Measurements from ENCODE around the gene AGFG2.

DNA sequence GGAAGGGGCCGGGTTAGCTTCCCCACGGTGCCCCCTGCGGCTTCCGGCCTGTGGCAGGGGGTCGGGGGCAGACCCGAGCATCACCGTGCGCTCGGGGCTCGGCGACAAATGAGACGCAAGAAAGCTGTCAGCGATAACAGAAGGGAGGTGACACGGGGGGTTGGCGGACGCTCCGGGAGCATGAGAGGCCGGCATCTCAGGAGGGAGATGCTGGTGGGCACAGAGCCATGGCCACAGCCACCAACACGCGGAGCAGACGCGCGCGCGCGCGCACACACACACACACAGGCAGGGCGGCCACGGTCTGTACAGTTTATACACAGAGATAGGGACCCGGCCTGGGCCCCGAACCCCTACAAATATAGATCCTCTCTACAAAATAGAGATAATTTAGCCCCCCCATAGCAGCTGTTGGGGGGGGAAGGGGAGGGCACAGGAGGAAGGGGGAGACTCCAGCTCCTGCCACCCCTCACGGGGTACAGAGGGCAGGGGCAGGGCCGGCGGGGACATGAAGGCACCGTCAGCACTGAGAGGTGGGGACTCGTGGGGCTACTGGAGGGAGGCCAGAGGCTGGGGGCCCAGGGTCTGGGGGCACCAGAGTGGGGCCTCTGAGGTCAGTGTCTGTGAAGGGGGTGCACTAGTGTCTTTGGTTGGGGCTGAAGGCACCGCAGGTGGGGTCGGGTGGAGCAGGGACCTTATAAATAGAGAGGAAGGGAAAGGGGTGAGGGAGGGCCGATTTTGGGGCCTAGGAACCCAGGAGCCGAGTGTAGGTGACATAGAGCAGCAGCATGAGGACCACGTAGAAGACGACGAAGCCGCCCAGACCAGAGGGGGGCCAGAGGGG, 35.6 kb downstream of the AGFG2 start:
- TF ChIP-seq, protein P1, sequence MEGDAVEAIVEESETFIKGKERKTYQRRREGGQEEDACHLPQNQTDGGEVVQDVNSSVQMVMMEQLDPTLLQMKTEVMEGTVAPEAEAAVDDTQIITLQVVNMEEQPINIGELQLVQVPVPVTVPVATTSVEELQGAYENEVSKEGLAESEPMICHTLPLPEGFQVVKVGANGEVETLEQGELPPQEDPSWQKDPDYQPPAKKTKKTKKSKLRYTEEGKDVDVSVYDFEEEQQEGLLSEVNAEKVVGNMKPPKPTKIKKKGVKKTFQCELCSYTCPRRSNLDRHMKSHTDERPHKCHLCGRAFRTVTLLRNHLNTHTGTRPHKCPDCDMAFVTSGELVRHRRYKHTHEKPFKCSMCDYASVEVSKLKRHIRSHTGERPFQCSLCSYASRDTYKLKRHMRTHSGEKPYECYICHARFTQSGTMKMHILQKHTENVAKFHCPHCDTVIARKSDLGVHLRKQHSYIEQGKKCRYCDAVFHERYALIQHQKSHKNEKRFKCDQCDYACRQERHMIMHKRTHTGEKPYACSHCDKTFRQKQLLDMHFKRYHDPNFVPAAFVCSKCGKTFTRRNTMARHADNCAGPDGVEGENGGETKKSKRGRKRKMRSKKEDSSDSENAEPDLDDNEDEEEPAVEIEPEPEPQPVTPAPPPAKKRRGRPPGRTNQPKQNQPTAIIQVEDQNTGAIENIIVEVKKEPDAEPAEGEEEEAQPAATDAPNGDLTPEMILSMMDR (IDR thresholded peaks at IDR 0.05; ENCODE audit: low read depth, low read length, poor library complexity, severe bottlenecking) = no peak
- TF ChIP-seq EZH2phosphoT487 (IDR thresholded peaks at IDR 0.05; ENCODE audit: borderline replicate concordance, low read length) = no peak

Measured in DOHH2 (cell line).